B cell (primary cell): ENCODE results near the gene ANTKMT. TPM values are rescaled to one million over a fixed set of nuclear protein-coding genes. Genes with fewer than 3 reads are reported as not detected.

Experiments
- ATAC-seq: fragments of 200-7000 bp; cut with Tn5 transposase; one replicate; pipeline ENCODE4 v1.10.0; 2021; ENCODE audit warnings: low read depth, mild to moderate bottlenecking, moderate number of reproducible peaks, moderate library complexity
- CTCF ChIA-PET: fragments of 350-600 bp; sonication (Branson Sonifier 250); formaldehyde crosslinking; loops from one replicate; lab custom pipeline; 2021; ENCODE audit warnings: antibody characterized with exemption, inconsistent platforms; lab: Charles Lee
- POLR2A ChIA-PET: fragments of 350-600 bp; sonication (Branson Sonifier 250); formaldehyde crosslinking; loops from one replicate; lab custom pipeline; 2021; ENCODE audit warnings: antibody characterized with exemption; lab: Charles Lee
- DNase-seq: peaks from one replicate; pipeline ENCODE4 v3.0.0; 2013
- H2AFZ ChIP-seq: 2 replicates; pipeline ENCODE4 v1.6.1; 2012; ENCODE audit warnings: mild to moderate bottlenecking, low read depth, low read length; ENCODE audit not compliant: insufficient read depth, poor library complexity, severe bottlenecking
- H3K27ac ChIP-seq, 2 donors: 1 replicate in 1 of 2; 2 replicates in 1 of 2; pipeline ENCODE4 v1.5.1; 2012 to 2013; ENCODE audit warnings: low read length in 2 of 2, mild to moderate bottlenecking in 2 of 2, moderate library complexity in 1 of 2
- H3K27me3 ChIP-seq, 4 experiments: fragments of 200-600 bp in 1 of 4; sonication (generic) in 1 of 4; replicated peaks in 1 of 4; 1 replicate in 2 of 4; 2 replicates in 2 of 4; pipeline versions ENCODE4 v1.6.1 to v1.7.0; 2013 to 2016; ENCODE audit warnings: low read length in 3 of 4, mild to moderate bottlenecking in 2 of 4, mixed read lengths in 1 of 4, moderate library complexity in 1 of 4; ENCODE audit not compliant: insufficient read depth in 4 of 4, control insufficient read depth in 3 of 4; ENCODE audit errors: control extremely low read depth in 1 of 4
- H3K36me3 ChIP-seq, 2 experiments: replicated peaks in 1 of 2; 1 replicate in 1 of 2; 2 replicates in 1 of 2; pipeline versions ENCODE4 v1.6.1 to v1.7.1; 2013; ENCODE audit warnings: low read length in 1 of 2; ENCODE audit not compliant: insufficient read depth in 2 of 2, control insufficient read depth in 1 of 2; ENCODE audit errors: control extremely low read depth in 1 of 2, extremely low read depth in 1 of 2
- H3K4me1 ChIP-seq, 2 donors: fragments of 200-600 bp in 1 of 2; sonication (generic) in 1 of 2; 1 replicate in 1 of 2; 2 replicates in 1 of 2; pipeline versions ENCODE4 v1.5.1 to v1.6.1; 2013 to 2017; ENCODE audit warnings: low read length in 2 of 2; ENCODE audit not compliant: control insufficient read depth in 2 of 2, insufficient read depth in 2 of 2
- H3K4me2 ChIP-seq: replicated peaks from 2 replicates; pipeline ENCODE3; 2012; ENCODE audit warnings: mild to moderate bottlenecking, low read depth, low read length; ENCODE audit not compliant: poor library complexity, severe bottlenecking
- H3K4me3 ChIP-seq, 5 experiments: fragments of 200-600 bp in 1 of 5; sonication (generic) in 1 of 5; 1 replicate in 3 of 5; 2 replicates in 2 of 5; pipeline versions ENCODE4 v1.5.1 to v1.7.0; 2011 to 2016; ENCODE audit warnings: low read length in 4 of 5, mild to moderate bottlenecking in 4 of 5, low read depth in 2 of 5, control low read depth in 1 of 5, moderate library complexity in 1 of 5; ENCODE audit not compliant: insufficient read depth in 1 of 5; ENCODE audit errors: control extremely low read depth in 1 of 5, extremely low read depth in 1 of 5
- H3K79me2 ChIP-seq: fragments of 200-600 bp; sonication (generic); one replicate; pipeline ENCODE4 v1.6.0; 2016; ENCODE audit warnings: low read length; ENCODE audit not compliant: control insufficient read depth, insufficient read depth
- H3K9ac ChIP-seq: fragments of 200-600 bp; sonication (generic); 2 replicates; pipeline ENCODE4 v1.6.1; 2017; ENCODE audit warnings: mild to moderate bottlenecking, low read length, moderate library complexity
- H3K9me3 ChIP-seq, 3 donors: one replicate each; pipeline versions ENCODE4 v1.6.1 to v1.7.1; 2013; ENCODE audit warnings: low read length in 2 of 3; ENCODE audit not compliant: control insufficient read depth in 2 of 3, insufficient read depth in 1 of 3; ENCODE audit errors: control extremely low read depth in 1 of 3
- H4K20me1 ChIP-seq: 2 replicates; pipeline ENCODE4 v1.6.0; 2012; ENCODE audit warnings: mild to moderate bottlenecking, low read length; ENCODE audit not compliant: insufficient read depth, control insufficient read depth, poor library complexity, severe bottlenecking
- H3K27ac Mint-ChIP-seq: one replicate; pipeline ENCODE4 v1.8.0; 2021; ENCODE audit warnings: mixed read lengths
- H3K27me3 Mint-ChIP-seq: one replicate; pipeline ENCODE4 v1.8.0; 2021; ENCODE audit warnings: mixed read lengths
- H3K4me1 Mint-ChIP-seq: one replicate; pipeline ENCODE4 v1.8.0; 2021; ENCODE audit warnings: mixed read lengths
- H3K4me3 Mint-ChIP-seq: one replicate; pipeline ENCODE4 v1.8.0; 2021; ENCODE audit warnings: mixed read lengths
- H3K9me3 Mint-ChIP-seq: one replicate; pipeline ENCODE4 v1.8.0; 2022; ENCODE audit warnings: mixed read lengths; ENCODE audit not compliant: insufficient read depth
- EZH2 ChIP-seq: IDR thresholded peaks from 2 replicates; pipeline ENCODE4 v1.6.1; 2012; ENCODE audit warnings: borderline replicate concordance, low read depth, mild to moderate bottlenecking, moderate library complexity, low read length; ENCODE audit not compliant: insufficient read depth, poor library complexity, severe bottlenecking
- WGBS: methylation state at CpG from one replicate; pipeline ENCODE4 v1.1.5; 2013; ENCODE audit warnings: missing lambda C conversion rate; ENCODE audit not compliant: insufficient coverage; 5-methylcytosine and 5-hydroxymethylcytosine counted together
- intact Hi-C: fragments of 100-400 bp; cut with micrococcal nuclease; formaldehyde crosslinking; loops from one replicate; pipeline ENCODE4 v1.10.0; 2022
- polyA plus RNA-seq: library from polyadenylated mRNA; depleted of rRNA; stranded (reverse); fragments of >200 nt; gene quantifications from 2 replicates; pipeline ENCODE4 v1.2.3, GENCODE V29; 2012
- total RNA-seq, 2 donors: library from RNA; stranded (reverse); fragments of 120-200 nt in 1 of 2; gene quantifications; 1 replicate in 1 of 2; 2 replicates in 1 of 2; pipeline versions ENCODE4 v1.2.3 to v1.2.4, GENCODE V29; 2013 to 2022
- TF ChIP-seq, protein P1 (sequence below): fragments of 200-600 bp; IDR thresholded peaks from one replicate; pipeline ENCODE4 v1.8.0; 2022; ENCODE audit warnings: antibody characterized with exemption, mild to moderate bottlenecking

Gene ANTKMT
- total and polyA plus RNA-seq, 2 donors (not counting 1 experiment from before 2014, with no cell fraction given), result 41.0 to 54.1 TPM

DNA sequence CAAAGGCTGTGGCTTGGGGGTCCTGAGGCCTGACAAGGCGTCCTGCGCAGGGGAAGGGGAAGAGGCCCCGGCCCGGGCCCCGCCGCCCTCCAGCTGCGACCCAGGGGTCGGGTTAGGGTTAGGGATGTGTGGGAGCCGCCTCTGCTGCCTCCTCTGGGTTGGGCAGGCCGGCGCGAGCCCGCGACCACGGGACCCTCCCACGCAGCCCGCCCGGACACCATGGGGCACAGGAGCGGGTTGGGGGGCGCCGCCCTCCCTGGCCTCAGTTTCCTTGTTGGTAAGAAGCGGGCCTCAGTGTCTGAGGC lies 19.5 kb downstream of the ANTKMT start:
- Histone ChIP-seq H4K20me1 (peaks cover 9% of the 10 kb centered on the region), H3K79me2 (peaks cover 16% of the 10 kb centered on the region), H3K36me3 (peaks cover 0 to 16% of the 10 kb centered on the region in 2 experiments), H3K27me3 (no peaks in the 10 kb centered on the region), H3K4me3 (peak overlapping the region; percentile 18 to 94 (median 81)), H3K4me2 (peak overlapping the region; percentile 99), H3K9me3 (no peaks in the 10 kb centered on the region), H3K4me1 (peaks cover 20 to 36% of the 10 kb centered on the region in 2 donors), H3K9ac (peak overlapping the region; percentile 97), H2AFZ (peak overlapping the region; percentile 90), H3K27ac (peak overlapping the region; percentile 86 to 94)
- WGBS, result 0% methylated on average over 22 of the region's 22 CpGs
- H3K4me3 Mint-ChIP-seq, result peak overlapping the region; percentile 82
- ChIA-PET POLR2A (interaction anchor here (1.0 to 2.0 kb wide), 3 partner anchors 12 to 48 kb away, joined by 3 to 11 read pairs (median 4); partner anchors contain the start of genes CHTF18 and RPUSD1), CTCF (interaction anchor here (1.0 to 5.9 kb wide), 11 partner anchors 8 to 62 kb away, joined by 3 to 31 read pairs (median 3); partner anchors contain the start of genes ANTKMT, HAGHL and METRN)
- intact Hi-C loops, result loop anchor here (2.0 kb wide), 1 partner anchor 56 kb away; the partner anchor contains the start of gene JMJD8
- TF ChIP-seq, protein P1, sequence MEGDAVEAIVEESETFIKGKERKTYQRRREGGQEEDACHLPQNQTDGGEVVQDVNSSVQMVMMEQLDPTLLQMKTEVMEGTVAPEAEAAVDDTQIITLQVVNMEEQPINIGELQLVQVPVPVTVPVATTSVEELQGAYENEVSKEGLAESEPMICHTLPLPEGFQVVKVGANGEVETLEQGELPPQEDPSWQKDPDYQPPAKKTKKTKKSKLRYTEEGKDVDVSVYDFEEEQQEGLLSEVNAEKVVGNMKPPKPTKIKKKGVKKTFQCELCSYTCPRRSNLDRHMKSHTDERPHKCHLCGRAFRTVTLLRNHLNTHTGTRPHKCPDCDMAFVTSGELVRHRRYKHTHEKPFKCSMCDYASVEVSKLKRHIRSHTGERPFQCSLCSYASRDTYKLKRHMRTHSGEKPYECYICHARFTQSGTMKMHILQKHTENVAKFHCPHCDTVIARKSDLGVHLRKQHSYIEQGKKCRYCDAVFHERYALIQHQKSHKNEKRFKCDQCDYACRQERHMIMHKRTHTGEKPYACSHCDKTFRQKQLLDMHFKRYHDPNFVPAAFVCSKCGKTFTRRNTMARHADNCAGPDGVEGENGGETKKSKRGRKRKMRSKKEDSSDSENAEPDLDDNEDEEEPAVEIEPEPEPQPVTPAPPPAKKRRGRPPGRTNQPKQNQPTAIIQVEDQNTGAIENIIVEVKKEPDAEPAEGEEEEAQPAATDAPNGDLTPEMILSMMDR, result no peak
- no peak for TF ChIP-seq EZH2
- H3K27ac Mint-ChIP-seq, result peak overlapping the region; percentile 83
- no peaks in the 10 kb centered on the region for H3K9me3 Mint-ChIP-seq
- no peaks in the 10 kb centered on the region for H3K27me3 Mint-ChIP-seq
- peaks cover 18% of the 10 kb centered on the region for H3K4me1 Mint-ChIP-seq
- ATAC-seq (peak; percentile 4), DNase-seq (no peak)
